CD4-positive, alpha-beta memory T cell (primary cell): ENCODE data around the gene SLC24A4. TPM values are rescaled to one million over a fixed set of nuclear protein-coding genes. Genes with fewer than 3 reads are reported as not detected.

Experiments used
- CTCF ChIA-PET: fragments of 350-600 bp; sonication (Branson Sonifier 250); formaldehyde crosslinking; loops from one replicate; lab custom pipeline; 2021; ENCODE audit warnings: inconsistent platforms; ENCODE audit not compliant: partially characterized antibody; lab: Charles Lee
- POLR2A ChIA-PET: fragments of 350-600 bp; sonication (Branson Sonifier 250); formaldehyde crosslinking; loops from one replicate; lab custom pipeline; 2021; ENCODE audit not compliant: partially characterized antibody; lab: Charles Lee
- DNase-seq, 5 donors: peaks; one replicate each; pipeline versions ENCODE4 v3.0.0 to v3.0.0-alpha.2; 2020 to 2022; ENCODE audit warnings: mixed read lengths in 1 of 5
- H3K27ac ChIP-seq: one replicate; pipeline ENCODE4 v1.7.0; 2013; ENCODE audit warnings: low read depth, low read length
- H3K27me3 ChIP-seq: 2 replicates; pipeline ENCODE4 v1.7.0; 2013; ENCODE audit warnings: mild to moderate bottlenecking, low read length, moderate library complexity; ENCODE audit not compliant: insufficient read depth
- H3K36me3 ChIP-seq: 2 replicates; pipeline ENCODE4 v1.7.0; 2013; ENCODE audit warnings: mild to moderate bottlenecking, low read length, moderate library complexity; ENCODE audit not compliant: insufficient read depth
- H3K4me1 ChIP-seq: 2 replicates; pipeline ENCODE4 v1.7.0; 2013; ENCODE audit warnings: mild to moderate bottlenecking, low read length, moderate library complexity; ENCODE audit not compliant: insufficient read depth
- H3K4me3 ChIP-seq, 2 donors: one replicate each; pipeline ENCODE4 v1.7.0; 2013; ENCODE audit warnings: low read length in 2 of 2, mild to moderate bottlenecking in 1 of 2
- H3K9me3 ChIP-seq, 2 donors: one replicate each; pipeline ENCODE4 v1.7.0; 2013; ENCODE audit warnings: low read length in 2 of 2, control low read depth in 1 of 2; ENCODE audit not compliant: control insufficient read depth in 1 of 2
- H3K27ac Mint-ChIP-seq, 7 donors: one replicate each; pipeline ENCODE4 v1.8.0; 2020 to 2021; ENCODE audit warnings: mixed read lengths in 7 of 7, mild to moderate bottlenecking in 6 of 7, inconsistent platforms in 3 of 7, moderate library complexity in 3 of 7
- H3K27me3 Mint-ChIP-seq, 2 donors: one replicate each; pipeline ENCODE4 v1.8.0; 2020 to 2021; ENCODE audit warnings: mixed read lengths in 2 of 2
- H3K36me3 Mint-ChIP-seq, 2 donors: one replicate each; pipeline ENCODE4 v1.8.0; 2020 to 2021; ENCODE audit warnings: mixed read lengths in 2 of 2, inconsistent platforms in 1 of 2, mild to moderate bottlenecking in 1 of 2
- H3K4me1 Mint-ChIP-seq, 4 donors: one replicate each; pipeline ENCODE4 v1.8.0; 2020 to 2021; ENCODE audit warnings: mixed read lengths in 4 of 4, mild to moderate bottlenecking in 1 of 4
- H3K4me3 Mint-ChIP-seq, 8 donors: one replicate each; pipeline ENCODE4 v1.8.0; 2020 to 2021; ENCODE audit warnings: mixed read lengths in 8 of 8, mild to moderate bottlenecking in 7 of 8, moderate library complexity in 6 of 8, inconsistent platforms in 3 of 8
- H3K9me3 Mint-ChIP-seq, 8 donors: one replicate each; pipeline ENCODE4 v1.8.0; 2020 to 2021; ENCODE audit warnings: mixed read lengths in 8 of 8, mild to moderate bottlenecking in 5 of 8, inconsistent platforms in 3 of 8, moderate library complexity in 1 of 8
- intact Hi-C: fragments of 100-400 bp; cut with micrococcal nuclease; formaldehyde crosslinking; loops from one replicate; pipeline ENCODE4 v1.15.1; 2023
- polyA plus RNA-seq, 2 donors: library from polyadenylated mRNA; unstranded; fragments of 300-500 nt; fragmentation: Illumina TruSeq; gene quantifications; one replicate each; pipeline ENCODE4 v1.2.3, GENCODE V29; 2021
- total RNA-seq, 2 experiments: library from RNA; stranded (reverse); gene quantifications; one replicate each; pipeline ENCODE4 v1.2.3, GENCODE V29; 2021

The SLC24A4 gene
- total and polyA plus RNA-seq, 4 experiments from 2014 or later, result not detected

DNA sequence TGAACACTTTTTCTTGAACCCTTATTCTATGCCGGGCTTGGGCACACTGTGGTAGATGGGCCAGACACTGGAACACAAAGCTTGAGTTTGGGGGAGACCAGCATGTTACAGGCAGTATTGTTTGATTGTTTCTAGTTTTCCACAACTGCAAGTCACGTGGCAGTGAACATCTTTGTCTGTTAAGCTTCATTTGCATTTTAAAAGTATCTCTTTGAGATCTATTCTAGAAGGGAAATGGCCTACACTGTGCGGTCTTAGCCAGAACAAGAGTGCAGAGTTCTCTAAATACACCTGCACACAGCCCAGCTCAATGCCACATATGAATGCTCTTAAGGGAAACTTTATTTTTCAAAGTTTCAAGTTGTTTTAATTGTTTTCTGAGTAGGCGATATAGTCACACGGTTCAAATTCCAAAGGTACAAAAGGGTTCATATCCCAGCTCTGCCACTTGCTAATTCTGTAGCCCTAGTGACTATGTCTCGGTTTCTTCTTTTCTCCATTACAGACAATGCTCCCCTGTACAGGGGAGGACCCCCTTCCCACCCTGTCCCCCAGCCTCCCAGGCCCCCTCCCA lies 215.5 kb downstream of the SLC24A4 start:
- Histone ChIP-seq H3K9me3 (no peaks in the 10 kb centered on the region), H3K27me3 (no peaks in the 10 kb centered on the region), H3K4me1 (peaks cover 15% of the 10 kb centered on the region), H3K27ac (no peak overlapping the region), H3K4me3 (no peak overlapping the region), H3K36me3 (no peaks in the 10 kb centered on the region)
- Mint-ChIP-seq H3K36me3 (no peaks in the 10 kb centered on the region), H3K4me3 (no peak overlapping the region), H3K27ac (peak overlapping the region in 2 of 7 donors; percentile 5 to 36), H3K27me3 (no peaks in the 10 kb centered on the region), H3K4me1 (peaks cover 14 to 41% (median 26%) of the 10 kb centered on the region in 4 donors), H3K9me3 (no peaks in the 10 kb centered on the region)
- CTCF ChIA-PET, result interaction anchor here (1.2 kb wide), 1 partner anchor 148 kb away, joined by 3 read pairs; no protein-coding TSS in a partner anchor
- POLR2A ChIA-PET, result interaction anchor here (1.1 kb wide), 1 partner anchor 10 kb away, joined by 3 read pairs; no protein-coding TSS in a partner anchor
- intact Hi-C loops, result loop anchor here (2.0 kb wide), 1 partner anchor 44 kb away; no protein-coding TSS in a partner anchor
- no peak for DNase-seq

GRCh38 chr14:92539419-92539818 lies 216.5 kb downstream of the SLC24A4 start:
- Histone ChIP-seq H3K36me3 (no peaks in the 10 kb centered on the region), H3K27me3 (no peaks in the 10 kb centered on the region), H3K27ac (no peak overlapping the region), H3K4me1 (peaks cover 15% of the 10 kb centered on the region), H3K4me3 (no peak overlapping the region), H3K9me3 (no peaks in the 10 kb centered on the region)
- POLR2A ChIA-PET, result interaction anchor here (1.1 kb wide), 1 partner anchor 11 kb away, joined by 3 read pairs; no protein-coding TSS in a partner anchor
- no peaks in the 10 kb centered on the region for H3K27me3 Mint-ChIP-seq
- intact Hi-C loops, result loop anchor here (2.0 kb wide), 1 partner anchor 43 kb away; no protein-coding TSS in a partner anchor
- H3K27ac Mint-ChIP-seq, result no peak overlapping the region
- peaks cover 15 to 39% (median 26%) of the 10 kb centered on the region in 4 donors for H3K4me1 Mint-ChIP-seq
- H3K36me3 Mint-ChIP-seq, result no peaks in the 10 kb centered on the region
- no peak for DNase-seq
- no peaks in the 10 kb centered on the region for H3K9me3 Mint-ChIP-seq
- H3K4me3 Mint-ChIP-seq, result no peak overlapping the region
- CTCF ChIA-PET, result no interaction called here

DNA sequence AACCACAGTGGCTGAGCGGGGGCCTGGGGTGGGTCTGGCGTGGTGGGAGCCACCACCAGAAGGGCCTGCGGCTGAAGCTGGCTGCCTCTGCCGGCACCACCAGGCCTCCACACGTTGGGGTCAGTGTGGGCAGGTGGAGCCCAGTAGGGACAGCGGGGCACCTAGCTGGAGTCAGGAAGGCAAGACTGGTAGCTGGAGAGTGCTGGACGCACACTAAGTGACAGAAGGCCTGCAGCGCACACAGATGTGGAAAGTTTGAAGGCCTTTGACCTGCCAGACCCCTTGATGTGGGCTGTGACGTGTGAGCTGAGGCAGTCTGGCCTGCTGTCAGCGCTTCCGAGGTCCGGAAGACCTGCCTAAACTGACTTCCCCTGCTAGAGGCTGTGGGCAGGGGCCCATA lies 216.9 kb downstream of the SLC24A4 start:
- intact Hi-C loops, result loop anchor here (2.0 kb wide), 1 partner anchor 43 kb away; no protein-coding TSS in a partner anchor
- no peaks in the 10 kb centered on the region for H3K36me3 Mint-ChIP-seq
- Histone ChIP-seq H3K4me3 (no peak overlapping the region), H3K9me3 (no peaks in the 10 kb centered on the region), H3K4me1 (peaks cover 14% of the 10 kb centered on the region), H3K27me3 (no peaks in the 10 kb centered on the region), H3K36me3 (no peaks in the 10 kb centered on the region), H3K27ac (no peak overlapping the region)
- H3K4me3 Mint-ChIP-seq, result no peak overlapping the region
- no peak overlapping the region for H3K27ac Mint-ChIP-seq
- H3K4me1 Mint-ChIP-seq, result peaks cover 12 to 35% (median 23%) of the 10 kb centered on the region in 4 donors
- ChIA-PET CTCF (interaction anchor here (0.5 kb wide), 1 partner anchor 399 kb away, joined by 3 read pairs; no protein-coding TSS in a partner anchor), POLR2A (no interaction called here)
- H3K27me3 Mint-ChIP-seq, result no peaks in the 10 kb centered on the region
- DNase-seq, result no peak
- no peaks in the 10 kb centered on the region for H3K9me3 Mint-ChIP-seq

DNA sequence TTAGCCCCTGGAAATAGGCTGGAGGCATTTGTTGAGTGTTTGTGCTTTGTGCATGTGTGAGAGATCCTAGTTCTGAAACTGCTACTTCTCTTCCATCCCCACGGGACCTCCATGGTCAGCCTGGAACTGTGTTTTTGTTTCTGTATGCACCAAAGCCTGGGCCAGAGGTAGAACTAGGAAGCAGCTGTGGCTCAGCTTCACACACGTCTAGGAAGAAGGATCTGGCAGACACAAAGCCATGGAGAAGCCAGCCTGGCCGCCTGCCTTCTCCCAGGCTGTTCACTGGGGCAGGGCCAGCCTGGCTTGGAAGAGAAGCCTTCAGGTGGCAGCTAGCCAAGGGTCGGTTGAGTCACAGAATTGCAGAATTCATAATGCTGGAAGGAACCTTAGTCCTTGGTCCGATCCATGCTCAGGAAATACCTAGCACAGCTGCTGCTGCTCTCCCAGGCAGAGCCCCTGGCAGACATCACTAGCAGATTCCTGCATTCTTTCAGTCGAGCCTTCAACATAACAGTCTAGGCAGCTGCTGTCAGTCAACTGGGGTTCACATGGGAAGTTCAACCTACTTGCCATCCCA lies 217.6 kb downstream of the SLC24A4 start:
- Mint-ChIP-seq H3K27ac (no peak overlapping the region), H3K4me1 (peaks cover 6 to 28% (median 16%) of the 10 kb centered on the region in 4 donors)

DNA sequence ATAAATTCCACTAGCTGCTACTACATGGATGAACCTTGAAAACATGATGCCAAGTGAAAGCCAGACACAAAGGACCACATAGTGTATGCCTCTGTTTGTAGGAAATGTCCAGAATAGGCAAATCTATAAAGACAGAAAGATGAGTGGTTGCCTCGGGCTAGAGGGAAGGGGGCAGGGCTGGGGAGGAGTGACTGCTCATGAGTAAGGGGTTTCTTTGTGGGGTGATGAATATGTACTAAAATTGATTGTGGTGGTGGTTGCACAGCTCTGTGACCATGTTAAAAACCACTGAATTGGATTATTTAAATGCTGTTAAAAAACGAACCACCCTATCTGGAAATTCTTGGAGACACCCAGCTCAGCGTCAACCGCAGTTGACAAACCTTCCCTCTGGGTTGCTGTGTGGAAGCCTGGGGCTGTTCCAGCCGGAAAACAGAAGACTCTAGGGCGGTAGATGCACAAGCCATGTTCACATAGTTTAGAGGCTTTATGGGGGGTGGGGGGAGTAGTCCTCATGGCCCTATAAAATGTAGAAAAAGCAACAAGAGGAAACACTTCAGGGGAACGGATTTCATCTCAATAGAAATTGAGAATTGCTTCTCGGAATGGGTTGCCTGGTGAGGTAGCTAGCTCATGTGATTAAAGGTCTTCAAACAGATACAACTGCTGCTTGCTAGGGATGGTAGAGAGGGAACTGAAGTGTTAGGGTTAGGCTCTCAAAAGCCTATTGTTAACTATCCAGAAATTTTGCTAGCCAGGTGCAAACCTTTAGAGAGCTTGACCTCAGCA lies 220.0 kb downstream of the SLC24A4 start:
- POLR2A ChIA-PET, result interaction anchor here (0.9 to 1.2 kb wide), 2 partner anchors 8 to 40 kb away, joined by 3 read pairs; no protein-coding TSS in a partner anchor

More for the DNA sequence above, 217.6 kb downstream of the SLC24A4 start:
- Mint-ChIP-seq H3K36me3 (no peaks in the 10 kb centered on the region), H3K9me3 (no peaks in the 10 kb centered on the region), H3K27me3 (no peaks in the 10 kb centered on the region), H3K4me3 (no peak overlapping the region)
- Histone ChIP-seq H3K4me3 (no peak overlapping the region), H3K9me3 (no peaks in the 10 kb centered on the region), H3K27ac (no peak overlapping the region), H3K4me1 (peaks cover 7% of the 10 kb centered on the region), H3K27me3 (no peaks in the 10 kb centered on the region), H3K36me3 (no peaks in the 10 kb centered on the region)
- DNase-seq, result no peak
- POLR2A ChIA-PET, result no interaction called here
- intact Hi-C loops, result no loop called here
- CTCF ChIA-PET, result interaction anchor here (0.5 kb wide), 1 partner anchor 400 kb away, joined by 3 read pairs; no protein-coding TSS in a partner anchor

DNA sequence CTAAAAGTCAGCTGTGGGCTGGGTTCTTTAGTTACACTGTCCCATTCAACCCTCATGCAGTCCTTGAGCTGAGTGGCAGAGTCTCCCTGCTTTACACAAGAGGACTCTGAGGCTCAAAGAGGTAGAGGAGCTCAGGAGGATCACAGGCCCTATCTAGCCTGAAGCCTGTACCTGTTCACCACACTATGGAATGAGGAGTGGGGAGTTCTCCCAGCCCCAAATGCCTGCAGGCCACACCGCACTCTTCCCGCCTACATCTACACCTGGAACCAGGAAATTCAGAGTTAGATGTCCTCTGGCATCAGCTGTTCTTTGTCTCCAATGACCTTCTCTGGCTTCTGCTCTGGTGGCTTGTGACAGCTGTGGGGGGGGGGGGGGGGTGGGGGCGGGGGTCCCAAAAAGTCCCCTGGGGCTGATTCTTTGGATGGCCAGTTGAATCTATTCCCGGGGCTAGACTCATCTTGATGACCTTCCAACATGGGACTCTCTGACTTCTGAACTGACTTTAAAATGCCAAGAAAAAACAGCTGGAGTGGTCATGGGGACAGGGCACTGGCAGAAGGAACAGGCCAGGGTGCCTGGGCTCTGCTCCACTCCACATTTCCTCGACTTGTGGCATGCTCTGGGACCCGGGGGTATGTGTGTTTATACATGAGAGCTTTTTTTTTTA lies 221.2 kb downstream of the SLC24A4 start:
- peak overlapping the region in 1 of 7 donors; percentile 22 for H3K27ac Mint-ChIP-seq
- peaks cover 0 to 2% (median 0%) of the 10 kb centered on the region in 8 donors for H3K9me3 Mint-ChIP-seq
- H3K27me3 Mint-ChIP-seq, result no peaks in the 10 kb centered on the region
- peaks cover 1 to 15% (median 8%) of the 10 kb centered on the region in 4 donors for H3K4me1 Mint-ChIP-seq
- no peak for DNase-seq
- H3K4me3 Mint-ChIP-seq, result no peak overlapping the region
- H3K4me3 ChIP-seq, result no peak overlapping the region
- ChIA-PET CTCF (interaction anchor here (1.2 kb wide), 1 partner anchor 32 kb away, joined by 3 read pairs; no protein-coding TSS in a partner anchor), POLR2A (interaction anchor here (1.2 kb wide), 1 partner anchor 9 kb away, joined by 3 read pairs; no protein-coding TSS in a partner anchor)
- H3K27me3 ChIP-seq, result no peaks in the 10 kb centered on the region
- H3K9me3 ChIP-seq, result no peaks in the 10 kb centered on the region
- no peaks in the 10 kb centered on the region for H3K36me3 ChIP-seq
- intact Hi-C loops, result no loop called here
- H3K36me3 Mint-ChIP-seq, result no peaks in the 10 kb centered on the region
- no peak overlapping the region for H3K27ac ChIP-seq
- H3K4me1 ChIP-seq, result no peaks in the 10 kb centered on the region

More for the DNA sequence above, 220.0 kb downstream of the SLC24A4 start:
- Histone ChIP-seq H3K4me1 (no peaks in the 10 kb centered on the region), H3K36me3 (no peaks in the 10 kb centered on the region), H3K27me3 (no peaks in the 10 kb centered on the region), H3K4me3 (no peak overlapping the region), H3K27ac (no peak overlapping the region), H3K9me3 (no peaks in the 10 kb centered on the region)
- no peaks in the 10 kb centered on the region for H3K36me3 Mint-ChIP-seq
- intact Hi-C loops, result no loop called here
- CTCF ChIA-PET, result no interaction called here
- H3K27ac Mint-ChIP-seq, result peak overlapping the region in 1 of 7 donors; percentile 5
- DNase-seq, result no peak
- H3K27me3 Mint-ChIP-seq, result no peaks in the 10 kb centered on the region
- H3K4me1 Mint-ChIP-seq, result peaks cover 1 to 21% (median 11%) of the 10 kb centered on the region in 4 donors
- H3K4me3 Mint-ChIP-seq, result no peak overlapping the region
- H3K9me3 Mint-ChIP-seq, result peaks cover 0 to 2% (median 0%) of the 10 kb centered on the region in 8 donors
